ENCODE data around the gene RSU1. TPM values are rescaled to one million over a fixed set of nuclear protein-coding genes. Genes with fewer than 3 reads are reported as not detected.

The RSU1 gene
- total and polyA plus RNA-seq, 10 of the 15 experiments (the other 5 are each of a cell fraction or from before 2014, with no cell fraction given), result 49.2 to 139 (median 81.3) TPM

DNA sequence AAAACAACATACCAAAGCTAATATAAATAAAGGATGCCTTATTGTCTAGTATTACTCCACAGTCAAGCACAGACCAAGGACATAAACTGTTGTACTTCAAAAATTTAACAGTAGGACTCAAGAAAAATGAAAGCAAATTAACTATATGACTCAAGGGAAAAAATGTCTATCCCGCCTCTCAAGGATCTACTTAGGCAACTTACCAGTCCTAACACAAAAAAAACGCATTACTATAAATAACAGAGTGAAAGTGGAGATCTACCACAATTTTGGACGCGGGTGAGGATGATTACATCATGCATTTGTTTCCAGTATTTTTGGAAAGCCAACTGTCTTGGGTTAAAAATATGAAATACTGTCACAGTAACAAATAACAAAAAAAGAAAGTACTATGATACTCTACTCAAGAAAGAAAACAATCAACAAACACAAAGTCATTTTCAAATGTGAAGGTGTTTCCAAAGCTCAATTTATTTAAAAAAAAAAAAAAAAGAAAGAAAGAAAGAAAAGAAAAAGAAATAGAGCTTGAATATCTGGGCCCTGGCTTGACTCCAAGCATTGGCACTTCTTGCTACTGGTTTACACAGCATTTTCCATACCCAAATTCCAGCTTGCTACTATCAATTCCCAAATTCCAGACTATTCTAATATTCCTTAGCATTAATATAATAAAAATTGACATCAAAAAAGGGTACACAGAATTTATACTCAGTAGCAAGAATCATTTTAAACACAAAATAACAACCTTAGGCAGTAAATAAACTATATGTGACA, 99.4 kb downstream of the RSU1 start:
- DNase-seq (ENCODE audit: low read depth, low spot score) (no peak), FAIRE-seq (no peak), ATAC-seq (no peak)
- Histone ChIP-seq H3K4me3 (no peak overlapping the region), H3K9ac (ENCODE audit: control insufficient read depth, insufficient read depth, low read length) (no peak overlapping the region), H3K36me3 (ENCODE audit: control insufficient read depth in 2 of 2, insufficient read depth in 2 of 2, low read length in 1 of 2) (no peaks in the 10 kb centered on the region), H4K20me1 (ENCODE audit: control insufficient read depth, insufficient read depth) (no peaks in the 10 kb centered on the region), H3K4me2 (ENCODE audit: control insufficient read depth, insufficient read depth) (no peak overlapping the region), H3K9me3 (replicated peaks; ENCODE audit: control insufficient read depth, insufficient read depth, low read length) (peaks cover 11% of the 10 kb centered on the region), H3K27me3 (replicated peaks in 1 of 2; ENCODE audit: control insufficient read depth in 2 of 2, insufficient read depth in 2 of 2, low read length in 1 of 2) (no peaks in the 10 kb centered on the region), H3K79me2 (ENCODE audit: control insufficient read depth, insufficient read depth, low read length) (no peaks in the 10 kb centered on the region), H2AFZ (ENCODE audit: control insufficient read depth, low read depth, low read length) (no peak overlapping the region), H3K4me1 (ENCODE audit: control insufficient read depth, insufficient read depth, low read length) (no peaks in the 10 kb centered on the region), H3K27ac (ENCODE audit: control insufficient read depth, insufficient read depth) (no peak overlapping the region)
- ChIA-PET SMC1A (ENCODE audit: uncharacterized antibody, unreplicated experiment) (no interaction called here), POLR2A (no interaction called here), RAD21 (ENCODE audit: unreplicated experiment) (no interaction called here), CTCF (no interaction called here)
- TF ChIP-seq EP300 (IDR thresholded peaks at IDR 0.05; ENCODE audit: borderline replicate concordance in 1 of 2, control insufficient read depth in 1 of 2, low read depth in 2 of 2, low read length in 2 of 2) (no peak), TCF7 (IDR thresholded peaks at IDR 0.05; ENCODE audit: borderline replicate concordance) (no peak), TCF3 (IDR thresholded peaks at IDR 0.05; ENCODE audit: borderline replicate concordance, insufficient read depth, low read depth, low read length) (no peak), NFXL1 (IDR thresholded peaks at IDR 0.05; ENCODE audit: borderline replicate concordance) (no peak), CBX3 (IDR thresholded peaks at IDR 0.05; ENCODE audit: borderline replicate concordance, low read depth) (no peak), CBX5 (IDR thresholded peaks at IDR 0.05; ENCODE audit: low read depth) (no peak), EGR1 (IDR thresholded peaks at IDR 0.05; ENCODE audit: borderline replicate concordance in 1 of 2, low read depth in 2 of 2, low read length in 2 of 2) (no peak)
- TF ChIP-seq, protein P1, sequence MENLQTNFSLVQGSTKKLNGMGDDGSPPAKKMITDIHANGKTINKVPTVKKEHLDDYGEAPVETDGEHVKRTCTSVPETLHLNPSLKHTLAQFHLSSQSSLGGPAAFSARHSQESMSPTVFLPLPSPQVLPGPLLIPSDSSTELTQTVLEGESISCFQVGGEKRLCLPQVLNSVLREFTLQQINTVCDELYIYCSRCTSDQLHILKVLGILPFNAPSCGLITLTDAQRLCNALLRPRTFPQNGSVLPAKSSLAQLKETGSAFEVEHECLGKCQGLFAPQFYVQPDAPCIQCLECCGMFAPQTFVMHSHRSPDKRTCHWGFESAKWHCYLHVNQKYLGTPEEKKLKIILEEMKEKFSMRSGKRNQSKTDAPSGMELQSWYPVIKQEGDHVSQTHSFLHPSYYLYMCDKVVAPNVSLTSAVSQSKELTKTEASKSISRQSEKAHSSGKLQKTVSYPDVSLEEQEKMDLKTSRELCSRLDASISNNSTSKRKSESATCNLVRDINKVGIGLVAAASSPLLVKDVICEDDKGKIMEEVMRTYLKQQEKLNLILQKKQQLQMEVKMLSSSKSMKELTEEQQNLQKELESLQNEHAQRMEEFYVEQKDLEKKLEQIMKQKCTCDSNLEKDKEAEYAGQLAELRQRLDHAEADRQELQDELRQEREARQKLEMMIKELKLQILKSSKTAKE (IDR thresholded peaks at IDR 0.05; ENCODE audit: low read depth, poor library complexity, severe bottlenecking), result no peak
- TF ChIP-seq, protein P2, sequence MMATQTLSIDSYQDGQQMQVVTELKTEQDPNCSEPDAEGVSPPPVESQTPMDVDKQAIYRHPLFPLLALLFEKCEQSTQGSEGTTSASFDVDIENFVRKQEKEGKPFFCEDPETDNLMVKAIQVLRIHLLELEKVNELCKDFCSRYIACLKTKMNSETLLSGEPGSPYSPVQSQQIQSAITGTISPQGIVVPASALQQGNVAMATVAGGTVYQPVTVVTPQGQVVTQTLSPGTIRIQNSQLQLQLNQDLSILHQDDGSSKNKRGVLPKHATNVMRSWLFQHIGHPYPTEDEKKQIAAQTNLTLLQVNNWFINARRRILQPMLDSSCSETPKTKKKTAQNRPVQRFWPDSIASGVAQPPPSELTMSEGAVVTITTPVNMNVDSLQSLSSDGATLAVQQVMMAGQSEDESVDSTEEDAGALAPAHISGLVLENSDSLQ (IDR thresholded peaks at IDR 0.05), result no peak
- TF ChIP-seq, protein P3, sequence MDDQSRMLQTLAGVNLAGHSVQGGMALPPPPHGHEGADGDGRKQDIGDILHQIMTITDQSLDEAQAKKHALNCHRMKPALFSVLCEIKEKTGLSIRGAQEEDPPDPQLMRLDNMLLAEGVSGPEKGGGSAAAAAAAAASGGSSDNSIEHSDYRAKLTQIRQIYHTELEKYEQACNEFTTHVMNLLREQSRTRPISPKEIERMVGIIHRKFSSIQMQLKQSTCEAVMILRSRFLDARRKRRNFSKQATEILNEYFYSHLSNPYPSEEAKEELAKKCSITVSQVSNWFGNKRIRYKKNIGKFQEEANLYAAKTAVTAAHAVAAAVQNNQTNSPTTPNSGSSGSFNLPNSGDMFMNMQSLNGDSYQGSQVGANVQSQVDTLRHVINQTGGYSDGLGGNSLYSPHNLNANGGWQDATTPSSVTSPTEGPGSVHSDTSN (IDR thresholded peaks at IDR 0.05; ENCODE audit: insufficient replicate concordance, low read depth, low read length), result no peak
- BruUV-seq (replicated peaks), result no TSS peak
- intact Hi-C loops (cut with micrococcal nuclease; ENCODE audit: unreplicated experiment), result no loop called here
- in situ Hi-C loops (cut with MboI), result no loop called here
- 89% methylated on average over 4 of the region's 4 CpGs for WGBS (ENCODE audit: insufficient coverage, insufficient replicate concordance, low lambda C conversion rate, missing lambda C conversion rate)
